ENCODE results near the gene PDE4D.

DNA sequence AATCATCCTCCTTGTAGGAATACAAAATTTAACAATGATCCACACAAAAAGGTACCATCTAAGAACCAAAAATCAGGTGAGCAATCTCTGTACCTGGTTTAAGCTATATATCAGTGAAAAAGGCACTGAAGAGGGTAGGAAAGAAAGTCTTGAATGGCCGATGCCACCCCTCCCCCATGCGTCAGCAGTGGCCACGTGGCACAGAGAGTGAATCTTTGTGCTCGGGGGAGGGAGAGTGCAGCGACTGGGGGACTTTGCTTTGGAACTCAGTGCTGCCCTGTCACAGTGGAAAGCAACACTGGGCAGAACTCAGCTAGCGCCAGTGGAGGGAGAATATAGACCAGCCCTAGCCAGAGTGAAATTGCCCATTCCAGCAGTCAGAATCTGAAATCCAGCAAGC, 28.3 kb upstream of the PDE4D start:
- TF ChIP-seq, protein P1, sequence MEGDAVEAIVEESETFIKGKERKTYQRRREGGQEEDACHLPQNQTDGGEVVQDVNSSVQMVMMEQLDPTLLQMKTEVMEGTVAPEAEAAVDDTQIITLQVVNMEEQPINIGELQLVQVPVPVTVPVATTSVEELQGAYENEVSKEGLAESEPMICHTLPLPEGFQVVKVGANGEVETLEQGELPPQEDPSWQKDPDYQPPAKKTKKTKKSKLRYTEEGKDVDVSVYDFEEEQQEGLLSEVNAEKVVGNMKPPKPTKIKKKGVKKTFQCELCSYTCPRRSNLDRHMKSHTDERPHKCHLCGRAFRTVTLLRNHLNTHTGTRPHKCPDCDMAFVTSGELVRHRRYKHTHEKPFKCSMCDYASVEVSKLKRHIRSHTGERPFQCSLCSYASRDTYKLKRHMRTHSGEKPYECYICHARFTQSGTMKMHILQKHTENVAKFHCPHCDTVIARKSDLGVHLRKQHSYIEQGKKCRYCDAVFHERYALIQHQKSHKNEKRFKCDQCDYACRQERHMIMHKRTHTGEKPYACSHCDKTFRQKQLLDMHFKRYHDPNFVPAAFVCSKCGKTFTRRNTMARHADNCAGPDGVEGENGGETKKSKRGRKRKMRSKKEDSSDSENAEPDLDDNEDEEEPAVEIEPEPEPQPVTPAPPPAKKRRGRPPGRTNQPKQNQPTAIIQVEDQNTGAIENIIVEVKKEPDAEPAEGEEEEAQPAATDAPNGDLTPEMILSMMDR (IDR thresholded peaks at IDR 0.05) = no peak
- TF ChIP-seq POLR2A (IDR thresholded peaks at IDR 0.05) = no peak

Measured in esophagus squamous epithelium (tissue), 4 donors.